Pancreas (tissue), 10 donors: Measurements from ENCODE around the gene NRXN2. TPM values are rescaled to one million over a fixed set of nuclear protein-coding genes. Genes with fewer than 3 reads are reported as not detected.

Experiments used
- ATAC-seq, 4 donors: fragments of 200-7000 bp; cut with Tn5 transposase; one replicate each; pipeline versions ENCODE4 v1.8.0 to v1.9.1; 2020; ENCODE audit warnings: mild to moderate bottlenecking in 4 of 4, moderate library complexity in 4 of 4
- DNase-seq, 6 donors: peaks; one replicate each; pipeline ENCODE4 v3.0.0-alpha.2; 2020
- FAIRE-seq: peaks from 2 replicates; lab custom pipeline; 2012; peaks lifted over from hg19 to GRCh38; lab: Jason Lieb, UNC
- H3K27ac ChIP-seq, 4 donors: fragments of 200-600 bp; sonication (generic); 1 replicate in 3 of 4; 2 replicates in 1 of 4; pipeline versions ENCODE4 v1.5.0 to v1.8.0; 2020
- H3K27me3 ChIP-seq, 4 donors: fragments of 200-600 bp; one replicate each; pipeline ENCODE4 v1.8.0; 2021
- H3K36me3 ChIP-seq, 3 donors: fragments of 200-600 bp; sonication (generic) in 1 of 3; one replicate each; pipeline versions ENCODE4 v1.5.0 to v1.8.0; 2020 to 2021
- H3K4me1 ChIP-seq, 3 donors: fragments of 200-600 bp; one replicate each; pipeline ENCODE4 v1.8.0; 2021
- H3K4me3 ChIP-seq, 4 donors: fragments of 200-600 bp; sonication (generic) in 2 of 4; one replicate each; pipeline versions ENCODE4 v1.5.0 to v1.8.0; 2020 to 2021
- H3K9me3 ChIP-seq, 4 donors: fragments of 200-600 bp; one replicate each; pipeline ENCODE4 v1.8.0; 2021
- CTCF ChIP-seq, 4 donors: fragments of 200-600 bp; sonication (generic) in 3 of 4; IDR thresholded peaks; one replicate each; pipeline versions ENCODE4 v1.5.0 to v1.8.0; 2021; ENCODE audit warnings: antibody characterized with exemption in 4 of 4
- WGBS, 2 donors: extraction: QIAGEN DNeasy Blood & Tissue Kit; methylation state at CpG; one replicate each; pipeline ENCODE4 v1.1.7; 2013; 5-methylcytosine and 5-hydroxymethylcytosine counted together
- intact Hi-C, 3 donors: fragments of 100-400 bp; cut with DNase I; formaldehyde crosslinking; loops; one replicate each; pipeline versions ENCODE4 v1.11.1 to v1.14.2; 2022
- polyA plus RNA-seq, 2 donors: library from polyadenylated mRNA; stranded (reverse); fragments of 200-250 nt; gene quantifications; one replicate each; pipeline ENCODE4 v1.2.3, GENCODE V29; 2013
- total RNA-seq, 6 donors: library from RNA; stranded (reverse); fragmentation: NEBNext Ultra II Directional in 4 of 6; extraction: Animal tissue kit (Norgen Biotek cat#: 25700) in 4 of 6; gene quantifications; one replicate each; pipeline versions ENCODE4 v1.2.1 to v1.2.4, GENCODE V29; 2021 to 2023
- donor health status: healthy with polysubstance abuse.
- donor health status: DM: no; HTN: no; CAD: no; lungs with moderate emphysema.
- donor health status: DM: no; HTN: no; CAD: no.
- donor health status: control.
- donor health status: control.
- donor health status: Bipolar disorder and iron deficiency.
- donor health status: DM: yes; HTN: yes; CAD: no.
- donor health status: DM: no; HTN: no; CAD: no.
- donor health status: DM: no; HTN: no; CAD: no.
- donor health status: DM: yes; HTN: yes; CAD: no.

Gene NRXN2
- total and polyA plus RNA-seq, 8 donors, result 0.69 to 10.8 (median 2.1) TPM

GRCh38 chr11:64592234-64592615 lies 130.8 kb downstream of the NRXN2 start:
- Histone ChIP-seq H3K4me1 (no peaks in the 10 kb centered on the region), H3K9me3 (no peaks in the 10 kb centered on the region), H3K27me3 (no peaks in the 10 kb centered on the region), H3K27ac (no peak overlapping the region), H3K36me3 (no peaks in the 10 kb centered on the region), H3K4me3 (no peak overlapping the region)
- no peak for DNase-seq
- WGBS, 2 donors, result 77 to 83% methylated on average over 3 of the region's 3 CpGs
- no peak for FAIRE-seq
- no peak for ATAC-seq
- TF ChIP-seq CTCF (IDR thresholded peaks at IDR 0.05), result no peak
- intact Hi-C loops, result no loop called here

- ATAC-seq (no peak), DNase-seq (peak in 2 of 6 donors; percentile 3 to 45), FAIRE-seq (no peak)
- no peaks in the 10 kb centered on the region for H3K36me3 ChIP-seq
- no peak overlapping the region for H3K4me3 ChIP-seq
- H3K27me3 ChIP-seq, result no peaks in the 10 kb centered on the region
- WGBS, 2 donors, result 77 to 84% methylated on average over 36 of the region's 36 CpGs
- no peaks in the 10 kb centered on the region for H3K9me3 ChIP-seq
- no peak for TF ChIP-seq CTCF (IDR thresholded peaks at IDR 0.05)
- no peaks in the 10 kb centered on the region for H3K4me1 ChIP-seq
- intact Hi-C loops, result no loop called here
- no peak overlapping the region for H3K27ac ChIP-seq
Measured at GRCh38 chr11:64591257-64592233, 131.5 kb downstream of the NRXN2 start.

- no peak for TF ChIP-seq CTCF (IDR thresholded peaks at IDR 0.05)
- no peak within 1 kb of the TSS for H3K27ac ChIP-seq
- no peak for ATAC-seq
- no peaks in the 10 kb centered on the region for H3K27me3 ChIP-seq
- WGBS, 2 donors, result 48 to 53% methylated on average over 14 of the region's 14 CpGs
- intact Hi-C loops, result no loop called here
- H3K4me3 ChIP-seq, result no peak within 1 kb of the TSS
- DNase-seq, result peak in 2 of 6 donors; percentile 44 to 51
- no peak for FAIRE-seq
- H3K4me1 ChIP-seq, result no peaks in the 10 kb centered on the region
- H3K9me3 ChIP-seq, result no peaks in the 10 kb centered on the region
- H3K36me3 ChIP-seq, result no peaks in the 10 kb centered on the region
Measured at GRCh38 chr11:64590763-64591221, 132.2 kb downstream of the NRXN2 start, which contains the start of gene SLC22A12. Gene SLC22A12 (plus strand): TSS chr11:64591220. CDS start chr11:64591557, 337 bp downstream.

- no peaks in the 10 kb centered on the region for H3K4me1 ChIP-seq
- TF ChIP-seq CTCF (IDR thresholded peaks at IDR 0.05), result no peak
Measured at GRCh38 chr11:64588701-64589100, 134.3 kb downstream of the NRXN2 start.

GRCh38 chr11:64586366-64586765 lies 136.6 kb downstream of the NRXN2 start:
- no peak for TF ChIP-seq CTCF (IDR thresholded peaks at IDR 0.05)
- Histone ChIP-seq H3K4me3 (no peak overlapping the region), H3K36me3 (no peaks in the 10 kb centered on the region), H3K4me1 (no peaks in the 10 kb centered on the region), H3K27ac (no peak overlapping the region), H3K27me3 (no peaks in the 10 kb centered on the region), H3K9me3 (no peaks in the 10 kb centered on the region)
- intact Hi-C loops, result no loop called here
- FAIRE-seq (no peak), DNase-seq (no peak), ATAC-seq (no peak)

More at GRCh38 chr11:64588701-64589100, 134.3 kb downstream of the NRXN2 start:
- H3K9me3 ChIP-seq, result no peaks in the 10 kb centered on the region
- intact Hi-C loops, result no loop called here
- 88 to 92% methylated on average over 2 of the region's 2 CpGs for WGBS, 2 donors
- no peak for DNase-seq
- ATAC-seq, result no peak
- H3K27ac ChIP-seq, result no peak overlapping the region
- no peaks in the 10 kb centered on the region for H3K27me3 ChIP-seq
- no peak for FAIRE-seq
- no peaks in the 10 kb centered on the region for H3K36me3 ChIP-seq
- no peak overlapping the region for H3K4me3 ChIP-seq
